ENCODE measurements around the gene COL27A1.
A peak's percentile ranks its signal among the peaks of the same experiment; 100 is the strongest.

Gene COL27A1

DNA sequence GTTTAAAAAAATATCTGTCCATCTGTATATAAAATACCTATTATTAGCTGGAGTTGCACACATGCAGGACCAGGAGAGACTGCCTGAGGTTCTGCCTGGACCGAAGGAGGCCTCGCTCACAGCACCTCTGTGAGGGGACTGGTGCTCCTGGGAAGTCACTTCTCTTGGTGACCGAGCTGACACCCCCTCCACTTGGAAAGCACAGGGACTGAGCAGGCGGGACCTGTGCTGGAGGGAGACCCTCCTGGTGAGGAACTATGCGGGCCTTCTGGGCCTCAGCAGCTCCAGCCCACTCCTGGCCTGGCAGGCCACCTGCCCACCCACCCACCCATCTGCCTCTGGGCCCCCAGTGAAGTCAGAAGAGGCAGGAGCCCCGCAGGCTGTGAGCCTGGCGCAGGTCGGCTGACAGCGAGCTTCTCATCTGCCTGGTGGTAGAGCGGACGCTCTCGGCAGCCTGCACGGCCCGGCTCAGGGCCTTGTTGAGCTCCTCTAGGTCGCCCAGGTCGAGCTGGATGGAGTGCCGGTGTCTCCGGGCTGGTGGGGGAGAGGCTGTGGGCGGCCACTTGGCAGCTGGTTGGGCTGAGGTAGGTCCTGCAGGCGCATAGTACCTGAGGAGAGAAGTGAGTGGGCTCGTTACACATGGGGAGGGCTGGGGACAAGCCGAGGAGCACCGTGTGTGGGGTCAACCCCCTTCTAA, 181.5 kb downstream of the COL27A1 start:
- TF ChIP-seq TSHZ2 (CRISPR knock-in tag; IDR thresholded peaks at IDR 0.05) = no peak
- no peak for TF ChIP-seq ISL1 (CRISPR knock-in tag; IDR thresholded peaks at IDR 0.05)
- TF ChIP-seq PPARA (CRISPR knock-in tag; IDR thresholded peaks at IDR 0.05; ENCODE audit: borderline replicate concordance) = no peak
- TF ChIP-seq, protein P1, sequence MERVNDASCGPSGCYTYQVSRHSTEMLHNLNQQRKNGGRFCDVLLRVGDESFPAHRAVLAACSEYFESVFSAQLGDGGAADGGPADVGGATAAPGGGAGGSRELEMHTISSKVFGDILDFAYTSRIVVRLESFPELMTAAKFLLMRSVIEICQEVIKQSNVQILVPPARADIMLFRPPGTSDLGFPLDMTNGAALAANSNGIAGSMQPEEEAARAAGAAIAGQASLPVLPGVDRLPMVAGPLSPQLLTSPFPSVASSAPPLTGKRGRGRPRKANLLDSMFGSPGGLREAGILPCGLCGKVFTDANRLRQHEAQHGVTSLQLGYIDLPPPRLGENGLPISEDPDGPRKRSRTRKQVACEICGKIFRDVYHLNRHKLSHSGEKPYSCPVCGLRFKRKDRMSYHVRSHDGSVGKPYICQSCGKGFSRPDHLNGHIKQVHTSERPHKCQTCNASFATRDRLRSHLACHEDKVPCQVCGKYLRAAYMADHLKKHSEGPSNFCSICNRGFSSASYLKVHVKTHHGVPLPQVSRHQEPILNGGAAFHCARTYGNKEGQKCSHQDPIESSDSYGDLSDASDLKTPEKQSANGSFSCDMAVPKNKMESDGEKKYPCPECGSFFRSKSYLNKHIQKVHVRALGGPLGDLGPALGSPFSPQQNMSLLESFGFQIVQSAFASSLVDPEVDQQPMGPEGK (CRISPR knock-in tag; IDR thresholded peaks at IDR 0.05; ENCODE audit: borderline replicate concordance) = no peak
- no peak for TF ChIP-seq SNAI2 (CRISPR knock-in tag; IDR thresholded peaks at IDR 0.05)
- no peak for TF ChIP-seq ZC3H10 (CRISPR knock-in tag; IDR thresholded peaks at IDR 0.05)
- TF ChIP-seq ZFP30 (CRISPR knock-in tag; IDR thresholded peaks at IDR 0.05) = no peak
- TF ChIP-seq TOX (CRISPR knock-in tag; IDR thresholded peaks at IDR 0.05; ENCODE audit: borderline replicate concordance) = no peak
- no peak for TF ChIP-seq OSR1 (CRISPR knock-in tag; IDR thresholded peaks at IDR 0.05)
- ATAC-seq = no peak

DNA sequence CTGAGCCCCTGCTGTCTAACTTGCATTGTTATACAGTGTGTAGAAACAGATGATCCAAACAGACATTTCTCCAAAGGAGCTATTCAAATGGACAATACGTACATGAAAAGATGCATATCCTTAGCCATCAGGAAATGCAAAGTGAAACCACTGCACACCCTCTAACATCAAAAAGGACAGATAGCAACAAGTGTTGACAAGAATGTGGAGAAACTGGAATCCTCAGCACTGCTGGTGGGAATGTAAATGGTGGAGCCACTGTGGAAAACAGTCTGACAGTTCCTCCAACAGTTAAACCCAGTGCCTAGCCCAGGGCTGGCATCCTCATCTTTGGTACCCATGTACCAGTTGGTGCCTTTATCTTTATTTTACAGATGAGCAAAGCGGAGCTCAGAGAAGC, 182.8 kb downstream of the COL27A1 start:
- no peak for ATAC-seq
- TF ChIP-seq, protein P1 (CRISPR knock-in tag; IDR thresholded peaks at IDR 0.05; ENCODE audit: borderline replicate concordance) = no peak
- TF ChIP-seq ISL1 (CRISPR knock-in tag; IDR thresholded peaks at IDR 0.05) (no peak), ZFP30 (CRISPR knock-in tag; IDR thresholded peaks at IDR 0.05) (no peak), ZFP3 (CRISPR knock-in tag; IDR thresholded peaks at IDR 0.05) (no peak), POU6F1 (CRISPR knock-in tag; IDR thresholded peaks at IDR 0.05; ENCODE audit: borderline replicate concordance, low read depth) (no peak), OSR1 (CRISPR knock-in tag; IDR thresholded peaks at IDR 0.05) (no peak), CSRNP3 (CRISPR knock-in tag; IDR thresholded peaks at IDR 0.05) (no peak), TOX (CRISPR knock-in tag; IDR thresholded peaks at IDR 0.05; ENCODE audit: borderline replicate concordance) (no peak)

DNA sequence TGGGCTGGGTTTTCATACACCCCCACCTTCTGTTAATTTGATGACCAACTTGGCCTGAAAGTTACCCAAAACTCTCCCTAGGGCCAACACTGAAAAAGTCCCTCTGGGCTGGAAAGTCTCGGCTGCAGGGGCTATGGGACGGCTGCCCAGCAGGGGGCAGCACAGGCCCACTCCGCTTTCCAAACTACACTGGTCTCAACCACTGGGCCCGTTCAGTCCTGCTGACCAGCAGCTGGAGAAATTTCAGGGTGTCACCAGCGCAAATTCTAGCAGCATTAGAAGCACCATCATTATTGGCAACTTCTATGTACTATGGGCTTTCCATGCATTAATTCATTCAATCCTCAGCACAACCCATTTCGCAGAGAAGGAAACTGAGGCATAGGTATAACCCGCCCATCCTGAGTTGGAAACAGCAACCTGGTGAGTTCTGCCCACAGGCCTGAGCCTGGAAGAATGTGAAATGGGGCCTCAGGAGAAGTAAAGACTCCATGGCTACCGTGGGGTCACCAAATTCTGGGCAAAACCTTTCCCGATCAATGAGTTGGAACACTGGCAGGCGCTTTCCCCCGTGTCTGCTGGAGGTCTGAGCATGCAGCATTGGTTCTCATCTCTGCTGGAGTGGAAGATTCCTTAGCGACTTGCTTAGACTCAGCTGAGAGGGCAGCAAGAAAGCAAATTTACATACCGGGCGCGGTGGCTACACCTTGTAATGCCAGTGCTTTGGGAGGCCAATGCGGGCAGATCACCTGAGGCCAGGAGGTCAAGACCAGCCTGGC, 184.0 kb downstream of the COL27A1 start:
- TF ChIP-seq, protein P2, sequence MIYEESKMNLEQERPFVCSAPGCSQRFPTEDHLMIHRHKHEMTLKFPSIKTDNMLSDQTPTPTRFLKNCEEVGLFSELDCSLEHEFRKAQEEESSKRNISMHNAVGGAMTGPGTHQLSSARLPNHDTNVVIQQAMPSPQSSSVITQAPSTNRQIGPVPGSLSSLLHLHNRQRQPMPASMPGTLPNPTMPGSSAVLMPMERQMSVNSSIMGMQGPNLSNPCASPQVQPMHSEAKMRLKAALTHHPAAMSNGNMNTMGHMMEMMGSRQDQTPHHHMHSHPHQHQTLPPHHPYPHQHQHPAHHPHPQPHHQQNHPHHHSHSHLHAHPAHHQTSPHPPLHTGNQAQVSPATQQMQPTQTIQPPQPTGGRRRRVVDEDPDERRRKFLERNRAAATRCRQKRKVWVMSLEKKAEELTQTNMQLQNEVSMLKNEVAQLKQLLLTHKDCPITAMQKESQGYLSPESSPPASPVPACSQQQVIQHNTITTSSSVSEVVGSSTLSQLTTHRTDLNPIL (CRISPR knock-in tag; IDR thresholded peaks at IDR 0.05; ENCODE audit: low read depth) = no peak
- no peak for TF ChIP-seq ZFP30 (CRISPR knock-in tag; IDR thresholded peaks at IDR 0.05)
- no peak for TF ChIP-seq ZFP3 (CRISPR knock-in tag; IDR thresholded peaks at IDR 0.05)
- TF ChIP-seq CSRNP3 (CRISPR knock-in tag; IDR thresholded peaks at IDR 0.05) = no peak
- no peak for TF ChIP-seq ZNF70 (CRISPR knock-in tag; IDR thresholded peaks at IDR 0.05)
- no peak for TF ChIP-seq ESRRG (CRISPR knock-in tag; IDR thresholded peaks at IDR 0.05)
- TF ChIP-seq ZC3H10 (CRISPR knock-in tag; IDR thresholded peaks at IDR 0.05) = no peak
- TF ChIP-seq ZNF8 (CRISPR knock-in tag; IDR thresholded peaks at IDR 0.05) = no peak
- TF ChIP-seq PPARA (CRISPR knock-in tag; IDR thresholded peaks at IDR 0.05; ENCODE audit: borderline replicate concordance) = no peak
- ATAC-seq = peak; percentile 97
